PC-3 (cell line): ENCODE data around the gene RAG2. TPM values are rescaled to one million over a fixed set of nuclear protein-coding genes. Genes with fewer than 3 reads are reported as not detected.

Experiments used
- ATAC-seq: fragments of 200-7000 bp; cut with Tn5 transposase; 2 replicates; pipeline ENCODE4 v1.9.1; 2020; ENCODE audit warnings: mild to moderate bottlenecking, moderate library complexity
- Bru-seq: library from RNA; stranded (reverse); fragments of 400-500 nt; gene quantifications from one replicate; lab custom pipeline; 2021; lab: Mats Ljungman, UMichigan
- BruChase-seq, 2 experiments: library from RNA; stranded (reverse); fragments of 400-500 nt; gene quantifications; one replicate each; lab custom pipeline; 2021; lab: Mats Ljungman, UMichigan
- BruUV-seq: library from RNA; stranded (reverse); fragments of 400-500 nt; replicated peaks from 2 replicates; lab custom pipeline; 2021; lab: Mats Ljungman, UMichigan
- CTCF ChIA-PET: fragments of 300-600 bp; sonication (Branson Sonifier 250); formaldehyde crosslinking; loops from one replicate; lab custom pipeline; 2022; ENCODE audit warnings: antibody characterized with exemption; lab: Charles Lee
- POLR2A ChIA-PET: fragments of 300-600 bp; sonication (Branson Sonifier 250); formaldehyde crosslinking; loops from one replicate; lab custom pipeline; 2022; ENCODE audit warnings: antibody characterized with exemption; ENCODE audit not compliant: unreplicated experiment; lab: Charles Lee
- DNase-seq: peaks from one replicate; pipeline ENCODE4 v3.0.0-alpha.2; 2015
- H2AFZ ChIP-seq: fragments of 300-600 bp; sonication (generic); 2 replicates; pipeline ENCODE4 v1.6.0; 2016; ENCODE audit warnings: antibody characterized with exemption, low read length
- H3F3A ChIP-seq: fragments of 300-600 bp; sonication (generic); one replicate; pipeline ENCODE4 v1.6.0; 2017; ENCODE audit warnings: antibody characterized with exemption, low read length, control low read depth, mild to moderate bottlenecking; ENCODE audit not compliant: unreplicated experiment
- H3K27ac ChIP-seq: fragments of 300-600 bp; sonication (generic); 2 replicates; pipeline ENCODE4 v1.5.1; 2016; ENCODE audit warnings: mild to moderate bottlenecking, low read length
- H3K27me3 ChIP-seq: fragments of 300-600 bp; sonication (generic); 2 replicates; pipeline ENCODE4 v1.6.1; 2016; ENCODE audit warnings: low read length, mixed read lengths
- H3K36me3 ChIP-seq: fragments of 300-600 bp; sonication (generic); 2 replicates; pipeline ENCODE4 v1.6.1; 2016; ENCODE audit warnings: low read depth, mixed run types, low read length, mixed read lengths
- H3K4me1 ChIP-seq: fragments of 300-600 bp; sonication (generic); 2 replicates; pipeline ENCODE4 v1.5.1; 2016; ENCODE audit warnings: low read length; ENCODE audit not compliant: insufficient read depth
- H3K4me2 ChIP-seq: fragments of 300-600 bp; sonication (generic); 2 replicates; pipeline ENCODE4 v1.6.0; 2016; ENCODE audit warnings: low read length
- H3K4me3 ChIP-seq: fragments of 300-600 bp; sonication (generic); 2 replicates; pipeline ENCODE4 v1.5.1; 2016; ENCODE audit warnings: mild to moderate bottlenecking, low read length, mixed read lengths
- H3K79me2 ChIP-seq: fragments of 300-600 bp; sonication (generic); 2 replicates; pipeline ENCODE4 v1.6.1; 2017; ENCODE audit warnings: low read length, mixed read lengths
- H3K9ac ChIP-seq: fragments of 300-600 bp; sonication (generic); 2 replicates; pipeline ENCODE4 v1.6.0; 2016; ENCODE audit warnings: mild to moderate bottlenecking, low read length
- H3K9me2 ChIP-seq: fragments of 300-600 bp; sonication (generic); replicated peaks from 2 replicates; pipeline ENCODE4 v1.6.1; 2016; ENCODE audit warnings: mixed run types, low read length, mixed read lengths
- H3K9me3 ChIP-seq: fragments of 300-600 bp; sonication (generic); 2 replicates; pipeline ENCODE4 v1.6.1; 2016; ENCODE audit warnings: low read length, mixed read lengths
- H4K20me1 ChIP-seq: fragments of 300-600 bp; sonication (generic); 2 replicates; pipeline ENCODE4 v1.6.1; 2016; ENCODE audit warnings: low read length, mixed read lengths
- EZH2 ChIP-seq: fragments of 300-600 bp; sonication (generic); IDR thresholded peaks from one replicate; pipeline ENCODE4 v1.6.1; 2017; ENCODE audit warnings: antibody characterized with exemption, mild to moderate bottlenecking, low read length; ENCODE audit not compliant: unreplicated experiment
- EZH2phosphoT487 ChIP-seq: fragments of 300-600 bp; sonication (generic); IDR thresholded peaks from 2 replicates; pipeline ENCODE4 v1.6.1; 2018; ENCODE audit warnings: mild to moderate bottlenecking, antibody characterized with exemption, low read length, borderline replicate concordance
- intact Hi-C: fragments of 100-400 bp; cut with micrococcal nuclease; formaldehyde crosslinking; loops from 2 replicates; pipeline ENCODE4 v1.9.0; 2023
- long read RNA-seq: library from polyadenylated mRNA; unstranded; transcript quantifications from one replicate; pipeline ENCODE4 v2.0.0, GENCODE V29; 2021; ENCODE audit not compliant: unreplicated experiment
- total RNA-seq: library from RNA; depleted of rRNA; stranded (reverse); fragments of >200 nt; gene quantifications from 2 replicates; pipeline ENCODE4 v1.2.3, GENCODE V29; 2014; rRNA removed
- TF ChIP-seq, protein P1 (sequence below): fragments of 300-600 bp; sonication (generic); conservative IDR thresholded peaks from 2 replicates; pipeline ENCODE4 v1.5.1; 2017; ENCODE audit warnings: antibody characterized with exemption, low read depth, mild to moderate bottlenecking, low read length

Gene RAG2
- total RNA-seq: not detected in 2 replicates
- Bru-seq, nascent RNA: not detected
- not detected for BruChase-seq, experiment 1, labeled RNA remaining after a 6-hour chase
- BruChase-seq, experiment 2, labeled RNA remaining after a 2-hour chase: not detected
- long read RNA-seq, partial matches to known transcripts: 0 of 2 reads
- long read RNA-seq, other reads (novel, unspliced or antisense): 2 of 2 reads

DNA sequence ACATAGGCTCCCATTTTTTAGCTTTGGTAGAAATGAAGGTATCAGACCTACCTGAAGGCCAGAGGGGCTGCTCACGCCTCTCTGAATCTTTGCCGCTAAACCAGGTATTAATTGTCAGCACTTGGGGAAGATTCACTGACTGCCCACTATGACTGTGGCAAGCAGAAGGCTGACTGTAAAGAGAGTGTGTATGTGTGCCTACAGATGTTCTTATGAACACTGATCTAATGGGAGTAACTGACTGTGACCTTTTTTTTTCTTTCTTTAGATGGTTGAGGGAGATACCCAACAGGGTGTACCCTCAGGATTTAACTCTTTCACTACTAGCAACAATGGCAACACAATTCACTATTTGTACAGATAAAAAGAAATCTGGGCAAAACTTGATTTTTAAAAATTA lies at the start of gene RAG2:
Gene RAG2, minus strand, starts transcription at position 186 of the 400 bp plus-strand sequence. CDS start 4,068 bp downstream, outside the sequence.
- H3K36me3 ChIP-seq: no peaks in the 10 kb centered on the region
- TF ChIP-seq EZH2phosphoT487 (no peak), EZH2 (no peak)
- TF ChIP-seq, protein P1, sequence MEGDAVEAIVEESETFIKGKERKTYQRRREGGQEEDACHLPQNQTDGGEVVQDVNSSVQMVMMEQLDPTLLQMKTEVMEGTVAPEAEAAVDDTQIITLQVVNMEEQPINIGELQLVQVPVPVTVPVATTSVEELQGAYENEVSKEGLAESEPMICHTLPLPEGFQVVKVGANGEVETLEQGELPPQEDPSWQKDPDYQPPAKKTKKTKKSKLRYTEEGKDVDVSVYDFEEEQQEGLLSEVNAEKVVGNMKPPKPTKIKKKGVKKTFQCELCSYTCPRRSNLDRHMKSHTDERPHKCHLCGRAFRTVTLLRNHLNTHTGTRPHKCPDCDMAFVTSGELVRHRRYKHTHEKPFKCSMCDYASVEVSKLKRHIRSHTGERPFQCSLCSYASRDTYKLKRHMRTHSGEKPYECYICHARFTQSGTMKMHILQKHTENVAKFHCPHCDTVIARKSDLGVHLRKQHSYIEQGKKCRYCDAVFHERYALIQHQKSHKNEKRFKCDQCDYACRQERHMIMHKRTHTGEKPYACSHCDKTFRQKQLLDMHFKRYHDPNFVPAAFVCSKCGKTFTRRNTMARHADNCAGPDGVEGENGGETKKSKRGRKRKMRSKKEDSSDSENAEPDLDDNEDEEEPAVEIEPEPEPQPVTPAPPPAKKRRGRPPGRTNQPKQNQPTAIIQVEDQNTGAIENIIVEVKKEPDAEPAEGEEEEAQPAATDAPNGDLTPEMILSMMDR: no peak
- intact Hi-C loops: no loop called here
- ATAC-seq (no peak), DNase-seq (no peak)
- H3K79me2 ChIP-seq: no peaks in the 10 kb centered on the region
- no peak within 1 kb of the TSS for H3K4me2 ChIP-seq
- H4K20me1 ChIP-seq: no peaks in the 10 kb centered on the region
- no peaks in the 10 kb centered on the region for H3F3A ChIP-seq
- no peaks in the 10 kb centered on the region for H3K27me3 ChIP-seq
- H2AFZ ChIP-seq: no peak within 1 kb of the TSS
- ChIA-PET CTCF (no interaction called here), POLR2A (no interaction called here)
- no peaks in the 10 kb centered on the region for H3K9me2 ChIP-seq
- no peak within 1 kb of the TSS for H3K27ac ChIP-seq
- no peak within 1 kb of the TSS for H3K4me3 ChIP-seq
- no peaks in the 10 kb centered on the region for H3K9me3 ChIP-seq
- BruUV-seq: no TSS peak
- no peaks in the 10 kb centered on the region for H3K4me1 ChIP-seq
- no peak within 1 kb of the TSS for H3K9ac ChIP-seq

DNA sequence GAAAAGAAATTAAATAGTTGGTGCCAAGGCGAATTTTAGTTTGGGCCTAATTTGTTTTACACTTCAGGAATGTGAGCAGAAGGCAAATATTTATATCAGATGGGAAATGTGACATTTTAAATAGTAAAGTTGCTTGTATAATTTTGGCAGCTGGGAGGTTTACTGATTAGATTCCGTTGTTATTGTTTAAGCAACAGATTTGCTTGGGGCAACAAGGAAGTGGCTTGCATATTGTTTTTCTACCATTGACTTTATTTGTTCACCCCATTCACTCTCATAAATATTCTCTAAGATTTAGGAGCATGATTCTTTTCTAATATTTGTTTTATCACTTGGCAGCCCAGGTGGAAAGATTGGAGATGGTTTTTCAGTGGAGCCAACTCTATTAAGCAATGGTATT lies 40.5 kb upstream of the RAG2 start:
- no peaks in the 10 kb centered on the region for H3K4me1 ChIP-seq
- H3K9ac ChIP-seq: no peak overlapping the region
- CTCF ChIA-PET: no interaction called here
- H4K20me1 ChIP-seq: no peaks in the 10 kb centered on the region
- no peaks in the 10 kb centered on the region for H3K79me2 ChIP-seq
- ATAC-seq (no peak), DNase-seq (no peak)
- H3K36me3 ChIP-seq: no peaks in the 10 kb centered on the region
- no peak overlapping the region for H3K4me2 ChIP-seq
- H3K27ac ChIP-seq: no peak overlapping the region
- no TSS peak for BruUV-seq
- TF ChIP-seq EZH2phosphoT487 (no peak), EZH2 (no peak)
- TF ChIP-seq, protein P1: no peak
- no peaks in the 10 kb centered on the region for H3K9me2 ChIP-seq
- no peak overlapping the region for H3K4me3 ChIP-seq
- no peaks in the 10 kb centered on the region for H3F3A ChIP-seq
- H2AFZ ChIP-seq: no peak overlapping the region
- H3K27me3 ChIP-seq: no peaks in the 10 kb centered on the region
- intact Hi-C loops: no loop called here
- POLR2A ChIA-PET: no interaction called here
- H3K9me3 ChIP-seq: no peaks in the 10 kb centered on the region

DNA sequence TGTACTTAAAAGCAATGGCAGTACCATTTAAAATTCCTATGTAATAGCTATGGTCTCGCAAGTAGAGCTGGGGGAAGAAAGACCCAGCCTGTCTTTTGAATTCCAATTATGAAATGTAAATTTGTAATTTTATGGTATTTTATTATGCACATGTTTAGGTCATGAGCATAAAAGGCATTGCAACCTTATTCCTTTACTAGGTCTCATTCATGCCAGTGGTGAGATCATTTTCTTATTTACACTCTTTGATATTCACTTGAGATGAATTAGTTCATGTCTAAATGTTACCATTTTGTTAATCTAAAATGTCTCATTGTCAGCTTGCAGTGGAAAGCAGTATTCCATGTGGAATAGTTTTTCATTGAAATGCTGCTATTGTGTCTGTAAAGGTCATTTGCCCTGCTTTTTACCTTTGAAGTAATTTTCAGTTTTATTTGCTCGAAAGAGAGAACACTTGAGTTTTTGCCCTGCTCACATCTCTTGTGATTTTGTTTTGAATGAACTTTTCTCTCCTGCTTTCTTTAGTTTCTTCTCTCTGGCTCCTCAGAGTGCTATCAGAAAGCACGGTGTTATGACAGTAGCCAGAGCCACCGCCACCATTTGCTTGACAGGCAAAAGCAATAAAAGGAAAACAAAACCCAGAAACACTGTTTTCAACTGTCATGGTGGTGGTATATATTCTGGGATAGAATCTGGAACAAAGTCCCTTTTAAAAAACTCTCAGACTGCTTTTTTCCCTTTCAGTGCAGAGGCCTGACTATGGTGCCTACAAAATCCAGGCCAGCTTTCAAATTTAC lies 37.2 kb upstream of the RAG2 start:
- no peak overlapping the region for H3K4me3 ChIP-seq
- H3K9ac ChIP-seq: no peak overlapping the region
- H3K4me1 ChIP-seq: no peaks in the 10 kb centered on the region
- H3K9me3 ChIP-seq: no peaks in the 10 kb centered on the region
- ChIA-PET POLR2A (interaction anchor here (0.6 kb wide), 1 partner anchor 411 kb away, joined by 3 read pairs; no protein-coding TSS in a partner anchor), CTCF (no interaction called here)
- H2AFZ ChIP-seq: no peak overlapping the region
- H3K9me2 ChIP-seq: no peaks in the 10 kb centered on the region
- no peaks in the 10 kb centered on the region for H3F3A ChIP-seq
- no peaks in the 10 kb centered on the region for H4K20me1 ChIP-seq
- TF ChIP-seq EZH2 (no peak), EZH2phosphoT487 (no peak)
- TF ChIP-seq, protein P1: no peak
- no TSS peak for BruUV-seq
- H3K36me3 ChIP-seq: no peaks in the 10 kb centered on the region
- no peak overlapping the region for H3K27ac ChIP-seq
- H3K4me2 ChIP-seq: no peak overlapping the region
- DNase-seq: no peak
- H3K79me2 ChIP-seq: no peaks in the 10 kb centered on the region
- intact Hi-C loops: no loop called here
- H3K27me3 ChIP-seq: no peaks in the 10 kb centered on the region
- ATAC-seq: no peak
